ENCODE data around the gene AVPR2. TPM values are rescaled to one million over a fixed set of nuclear protein-coding genes. Genes with fewer than 3 reads are reported as not detected.

The AVPR2 gene
- total and polyA plus RNA-seq, 10 of the 15 experiments (the other 5 are each of a cell fraction or from before 2014, with no cell fraction given), result 0.12 to 0.37 TPM; not detected in 8

- no peak for FAIRE-seq
- Histone ChIP-seq H3K27ac (ENCODE audit: control insufficient read depth, insufficient read depth) (no peak overlapping the region), H2AFZ (ENCODE audit: control insufficient read depth, low read depth, low read length) (no peak overlapping the region), H3K4me1 (ENCODE audit: control insufficient read depth, insufficient read depth, low read length) (no peaks in the 10 kb centered on the region), H3K9me3 (replicated peaks; ENCODE audit: control insufficient read depth, insufficient read depth, low read length) (no peaks in the 10 kb centered on the region), H3K9ac (ENCODE audit: control insufficient read depth, insufficient read depth, low read length) (no peak overlapping the region), H3K4me3 (no peak overlapping the region), H3K4me2 (ENCODE audit: control insufficient read depth, insufficient read depth) (no peak overlapping the region), H3K36me3 (ENCODE audit: control insufficient read depth in 2 of 2, insufficient read depth in 2 of 2, low read length in 1 of 2) (no peaks in the 10 kb centered on the region), H3K79me2 (ENCODE audit: control insufficient read depth, insufficient read depth, low read length) (no peaks in the 10 kb centered on the region), H4K20me1 (ENCODE audit: control insufficient read depth, insufficient read depth) (no peaks in the 10 kb centered on the region), H3K27me3 (replicated peaks in 1 of 2; ENCODE audit: control insufficient read depth in 2 of 2, insufficient read depth in 2 of 2, low read length in 1 of 2) (no peaks in the 10 kb centered on the region; a peak in 2 of 4 replicates)
- ATAC-seq, result no peak
- RAD21 ChIA-PET (ENCODE audit: unreplicated experiment), result no interaction called here
- no peak for DNase-seq (ENCODE audit: low read depth, low spot score)
- no TSS peak for BruUV-seq (replicated peaks)
- intact Hi-C loops (cut with micrococcal nuclease; ENCODE audit: unreplicated experiment) (no loop called here), in situ Hi-C loops (cut with MboI) (no loop called here)
- POLR2A ChIA-PET, result no interaction called here
- SMC1A ChIA-PET (ENCODE audit: uncharacterized antibody, unreplicated experiment), result no interaction called here
- WGBS (ENCODE audit: insufficient coverage, insufficient replicate concordance, low lambda C conversion rate, missing lambda C conversion rate), result 0% methylated on average over 2 of the region's 2 CpGs
- CTCF ChIA-PET, result no interaction called here
- TF ChIP-seq, protein P1, sequence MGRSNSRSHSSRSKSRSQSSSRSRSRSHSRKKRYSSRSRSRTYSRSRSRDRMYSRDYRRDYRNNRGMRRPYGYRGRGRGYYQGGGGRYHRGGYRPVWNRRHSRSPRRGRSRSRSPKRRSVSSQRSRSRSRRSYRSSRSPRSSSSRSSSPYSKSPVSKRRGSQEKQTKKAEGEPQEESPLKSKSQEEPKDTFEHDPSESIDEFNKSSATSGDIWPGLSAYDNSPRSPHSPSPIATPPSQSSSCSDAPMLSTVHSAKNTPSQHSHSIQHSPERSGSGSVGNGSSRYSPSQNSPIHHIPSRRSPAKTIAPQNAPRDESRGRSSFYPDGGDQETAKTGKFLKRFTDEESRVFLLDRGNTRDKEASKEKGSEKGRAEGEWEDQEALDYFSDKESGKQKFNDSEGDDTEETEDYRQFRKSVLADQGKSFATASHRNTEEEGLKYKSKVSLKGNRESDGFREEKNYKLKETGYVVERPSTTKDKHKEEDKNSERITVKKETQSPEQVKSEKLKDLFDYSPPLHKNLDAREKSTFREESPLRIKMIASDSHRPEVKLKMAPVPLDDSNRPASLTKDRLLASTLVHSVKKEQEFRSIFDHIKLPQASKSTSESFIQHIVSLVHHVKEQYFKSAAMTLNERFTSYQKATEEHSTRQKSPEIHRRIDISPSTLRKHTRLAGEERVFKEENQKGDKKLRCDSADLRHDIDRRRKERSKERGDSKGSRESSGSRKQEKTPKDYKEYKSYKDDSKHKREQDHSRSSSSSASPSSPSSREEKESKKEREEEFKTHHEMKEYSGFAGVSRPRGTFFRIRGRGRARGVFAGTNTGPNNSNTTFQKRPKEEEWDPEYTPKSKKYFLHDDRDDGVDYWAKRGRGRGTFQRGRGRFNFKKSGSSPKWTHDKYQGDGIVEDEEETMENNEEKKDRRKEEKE (IDR thresholded peaks at IDR 0.05), result no peak
- TF ChIP-seq ZBED1 (IDR thresholded peaks at IDR 0.05; ENCODE audit: borderline replicate concordance), result no peak
- no peak for TF ChIP-seq EZH2 (IDR thresholded peaks at IDR 0.05; ENCODE audit: borderline replicate concordance, control insufficient read depth, low read depth, low read length)
- no peak for TF ChIP-seq ZBTB40 (IDR thresholded peaks at IDR 0.05; ENCODE audit: borderline replicate concordance)
- no peak for TF ChIP-seq MTA2 (IDR thresholded peaks at IDR 0.05; ENCODE audit: low read depth)
- TF ChIP-seq, protein P2, sequence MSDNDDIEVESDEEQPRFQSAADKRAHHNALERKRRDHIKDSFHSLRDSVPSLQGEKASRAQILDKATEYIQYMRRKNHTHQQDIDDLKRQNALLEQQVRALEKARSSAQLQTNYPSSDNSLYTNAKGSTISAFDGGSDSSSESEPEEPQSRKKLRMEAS (IDR thresholded peaks at IDR 0.05; ENCODE audit: low read depth, low read length), result no peak
- TF ChIP-seq ATF2 (IDR thresholded peaks at IDR 0.05; ENCODE audit: low read length), result no peak
- no peak for TF ChIP-seq ASH2L (IDR thresholded peaks at IDR 0.05; ENCODE audit: borderline replicate concordance, low read depth)
- no peak for TF ChIP-seq NBN (IDR thresholded peaks at IDR 0.05)
- TF ChIP-seq CREM (IDR thresholded peaks at IDR 0.05; ENCODE audit: low read depth), result no peak
- no peak for TF ChIP-seq POLR2AphosphoS2 (IDR thresholded peaks at IDR 0.05; ENCODE audit: low read depth, low read length)
- TF ChIP-seq ZNF207 (IDR thresholded peaks at IDR 0.05; ENCODE audit: borderline replicate concordance), result no peak
- no peak for TF ChIP-seq NR2C2 (IDR thresholded peaks at IDR 0.05; ENCODE audit: borderline replicate concordance, control insufficient read depth, insufficient read length, low read depth)
- TF ChIP-seq HDAC2 (IDR thresholded peaks at IDR 0.05), result no peak
- no peak for TF ChIP-seq MYB (IDR thresholded peaks at IDR 0.05; ENCODE audit: borderline replicate concordance, low read depth, low read length)
Measured at GRCh38 chrX:153857348-153857903, 47.0 kb upstream of the AVPR2 start.
